HepG2 (cell line): ENCODE measurements around the gene PVALB. TPM values are rescaled to one million over a fixed set of nuclear protein-coding genes. Genes with fewer than 3 reads are reported as not detected.

Experiments used
- ATAC-seq: fragments of 200-7000 bp; cut with Tn5 transposase; 3 replicates; pipeline ENCODE4 v1.9.1; 2020; ENCODE audit warnings: mild to moderate bottlenecking, moderate library complexity
- BruUV-seq: library from RNA; stranded (reverse); fragments of 400-500 nt; replicated peaks from 2 replicates; lab custom pipeline; 2021; lab: Mats Ljungman, UMichigan
- CTCF ChIA-PET: fragments of 300-600 bp; formaldehyde crosslinking; extraction: SDS; loops from one replicate; lab custom pipeline; 2021; ENCODE audit warnings: low total read pairs, inconsistent platforms, low intra/inter-chr PET ratio; lab: Yijun Ruan, JAX
- POLR2A ChIA-PET: fragments of 350-600 bp; sonication (Branson Sonifier 250); formaldehyde crosslinking; loops from one replicate; lab custom pipeline; 2020; ENCODE audit warnings: antibody characterized with exemption, inconsistent platforms; lab: Yijun Ruan, JAX
- DNase-seq: peaks from one replicate; pipeline ENCODE4 v3.0.0-alpha.2; 2015; ENCODE audit warnings: low spot score
- FAIRE-seq: peaks from 3 replicates; lab custom pipeline; 2011; peaks lifted over from hg19 to GRCh38; lab: Jason Lieb, UNC
- H2AFZ ChIP-seq: one replicate; pipeline ENCODE4 v1.6.1; 2011; ENCODE audit warnings: low read length, inconsistent platforms
- H3K27ac ChIP-seq: fragments of 300-600 bp; 3 replicates; pipeline ENCODE4 v1.8.0; 2011; ENCODE audit warnings: mixed run types, mild to moderate bottlenecking, mixed read lengths, low read length, inconsistent platforms; ENCODE audit not compliant: insufficient read depth; ENCODE audit errors: extremely low read length
- H3K27me3 ChIP-seq, 2 experiments: fragments of 200-600 bp in 1 of 2; 2 replicates in 1 of 2; 3 replicates in 1 of 2; pipeline versions ENCODE4 v1.6.0 to v1.8.0; 2011; ENCODE audit warnings: low read length in 2 of 2, mild to moderate bottlenecking in 2 of 2, moderate library complexity in 2 of 2, inconsistent platforms in 1 of 2; ENCODE audit not compliant: insufficient read depth in 2 of 2, control insufficient read depth in 1 of 2
- H3K36me3 ChIP-seq, 2 experiments: fragments of 200-600 bp in 1 of 2; replicated peaks in 1 of 2; 2 replicates in 1 of 2; 3 replicates in 1 of 2; pipeline versions ENCODE4 v1.5.1 to v1.8.0; 2011; ENCODE audit warnings: low read length in 2 of 2, inconsistent platforms in 1 of 2; ENCODE audit not compliant: insufficient read depth in 2 of 2, control insufficient read depth in 1 of 2
- H3K4me1 ChIP-seq: 2 replicates; pipeline ENCODE4 v1.5.1; 2012; ENCODE audit warnings: low read length, inconsistent platforms; ENCODE audit not compliant: insufficient read depth
- H3K4me2 ChIP-seq: 2 replicates; pipeline ENCODE4 v1.6.0; 2011; ENCODE audit warnings: low read depth, low read length, inconsistent platforms
- H3K4me3 ChIP-seq, 3 experiments: fragments of 200-600 bp in 1 of 3; sonication (generic), shearing (Covaris generic) in 1 of 3; replicated peaks in 1 of 3; 2 replicates each; pipeline ENCODE4 v1.5.1; 2011 to 2016; ENCODE audit warnings: low read length in 3 of 3, inconsistent platforms in 2 of 3, low read depth in 2 of 3, mild to moderate bottlenecking in 2 of 3, control low read depth in 1 of 3, mixed read lengths in 1 of 3; ENCODE audit not compliant: insufficient read depth in 1 of 3
- H3K79me2 ChIP-seq: one replicate; pipeline ENCODE4 v1.6.1; 2011; ENCODE audit warnings: low read length, inconsistent platforms; ENCODE audit not compliant: insufficient read depth
- H3K9ac ChIP-seq: 2 replicates; pipeline ENCODE4 v1.6.0; 2011; ENCODE audit warnings: mild to moderate bottlenecking, low read depth, low read length, inconsistent platforms; ENCODE audit not compliant: insufficient read depth
- H3K9me3 ChIP-seq: 2 replicates; pipeline ENCODE4 v1.5.1; 2012; ENCODE audit warnings: mild to moderate bottlenecking, low read length
- H4K20me1 ChIP-seq: 2 replicates; pipeline ENCODE4 v1.6.0; 2011; ENCODE audit warnings: inconsistent platforms, mild to moderate bottlenecking, low read length, moderate library complexity; ENCODE audit not compliant: insufficient read depth
- HOXA7 ChIP-seq: sonication (generic); formaldehyde crosslinking; IDR thresholded peaks from 2 replicates; pipeline ENCODE4 v1.8.1; 2022; ENCODE audit warnings: mild to moderate bottlenecking, missing genetic modification reagents, moderate library complexity
- JUND ChIP-seq: sonication (generic); formaldehyde crosslinking; IDR thresholded peaks from 2 replicates; pipeline ENCODE4 v1.8.0; 2022; ENCODE audit warnings: mild to moderate bottlenecking, missing genetic modification reagents
- MAFG ChIP-seq: sonication (generic); formaldehyde crosslinking; IDR thresholded peaks from 2 replicates; pipeline ENCODE4 v1.5.1; 2020; ENCODE audit warnings: mild to moderate bottlenecking, missing genetic modification reagents
- MLXIP ChIP-seq: sonication (generic); formaldehyde crosslinking; IDR thresholded peaks from 2 replicates; pipeline ENCODE4 v1.9.0; 2021; ENCODE audit warnings: missing genetic modification reagents, borderline replicate concordance
- TCF7L2 ChIP-seq: IDR thresholded peaks from 2 replicates; pipeline ENCODE4 v1.6.1; 2011; ENCODE audit warnings: mild to moderate bottlenecking, low read depth, low read length, moderate library complexity
- ZBTB2 ChIP-seq: sonication (generic); formaldehyde crosslinking; IDR thresholded peaks from 2 replicates; pipeline ENCODE4 v1.8.0; 2022; ENCODE audit warnings: low read depth, missing genetic modification reagents
- ZBTB25 ChIP-seq: IDR thresholded peaks from 2 replicates; pipeline ENCODE4 v1.6.1; 2018; ENCODE audit warnings: missing genetic modification reagents
- ZNF101 ChIP-seq: sonication (generic); formaldehyde crosslinking; IDR thresholded peaks from 2 replicates; pipeline ENCODE4 v1.4.0; 2020; ENCODE audit warnings: mild to moderate bottlenecking, low read depth, missing genetic modification reagents, borderline replicate concordance
- ZNF263 ChIP-seq: sonication (generic); formaldehyde crosslinking; IDR thresholded peaks from 2 replicates; pipeline ENCODE4 v1.4.0; 2020; ENCODE audit warnings: missing genetic modification reagents
- ZNF432 ChIP-seq: sonication (generic); formaldehyde crosslinking; IDR thresholded peaks from 2 replicates; pipeline ENCODE4 v1.5.0; 2020; ENCODE audit warnings: missing genetic modification reagents, mild to moderate bottlenecking, borderline replicate concordance
- ZNF549 ChIP-seq: sonication (generic); formaldehyde crosslinking; IDR thresholded peaks from 2 replicates; pipeline ENCODE4 v1.5.0; 2020; ENCODE audit warnings: missing genetic modification reagents
- ZNF646 ChIP-seq: sonication (generic); formaldehyde crosslinking; IDR thresholded peaks from 2 replicates; pipeline ENCODE4 v1.9.0; 2021; ENCODE audit warnings: mild to moderate bottlenecking, missing genetic modification reagents
- WGBS: methylation state at CpG from one replicate; pipeline ENCODE4 v1.1.6; 2017; ENCODE audit warnings: low lambda C conversion rate; 5-methylcytosine and 5-hydroxymethylcytosine counted together
- in situ Hi-C: cut with HindIII; loops from 2 replicates; pipeline ENCODE4 v1.10.0; 2017; ENCODE audit warnings: low pct_unique_long_range_greater_than_20kb; ENCODE audit not compliant: extremely low pct_ligation_motif_present
- intact Hi-C: fragments of 100-400 bp; cut with micrococcal nuclease; formaldehyde crosslinking; loops from one replicate; pipeline ENCODE4 v1.10.0; 2022; ENCODE audit not compliant: unreplicated experiment
- polyA plus RNA-seq, 8 experiments: library from polyadenylated mRNA; depleted of rRNA in 3 of 8; stranded (reverse) in 7 of 8; unstranded in 1 of 8; fragments of >200 nt; fragmentation: Illumina TruSeq in 4 of 8; extraction: Trizol in 4 of 8; gene quantifications; 2 replicates each; pipeline versions ENCODE4 v1.2.1 to v1.2.3, GENCODE V29; 2011 to 2016; ENCODE audit warnings: low read depth in 4 of 8, missing spikeins in 1 of 8, mixed read lengths in 1 of 8; ENCODE audit not compliant: insufficient read depth in 1 of 8
- total RNA-seq, 5 experiments: library from RNA; depleted of rRNA; stranded (reverse); fragments of >200 nt; fragmentation: Illumina TruSeq; extraction: Trizol; gene quantifications; 2 replicates each; pipeline ENCODE4 v1.2.3, GENCODE V29; 2016; ENCODE audit warnings: low read depth in 1 of 5

PVALB gene
- total and polyA plus RNA-seq, 2 of the 13 experiments (the other 11 are each of a cell fraction or from before 2014, with no cell fraction given), result not detected

DNA sequence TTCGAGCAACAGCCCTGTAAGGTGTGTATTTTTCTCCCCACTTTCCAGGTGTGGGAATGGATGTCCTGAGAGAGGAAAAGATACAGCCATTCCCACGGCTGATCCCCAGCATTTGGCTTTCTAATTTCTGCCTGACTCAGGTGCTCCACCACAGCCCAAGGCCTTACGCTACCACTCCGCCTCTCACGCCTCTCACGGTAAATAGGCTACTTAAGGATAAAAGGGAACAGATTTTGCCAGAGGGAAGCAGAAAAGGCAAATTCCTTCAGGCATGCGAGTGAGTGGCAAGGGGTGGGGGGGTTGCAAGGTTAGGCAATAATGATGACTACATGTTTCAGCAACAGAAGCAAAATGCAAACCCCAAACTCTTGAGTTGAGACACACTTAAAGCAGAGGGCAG lies 9.2 kb downstream of the PVALB start (continued):
- TF ChIP-seq ZNF646 (CRISPR knock-in tag) (no peak), ZNF432 (CRISPR knock-in tag) (no peak)

GRCh38 chr22:36806835-36807234 lies 10.0 kb downstream of the PVALB start:
- H3K4me3 ChIP-seq, result no peak overlapping the region
- no peaks in the 10 kb centered on the region for H4K20me1 ChIP-seq
- no peaks in the 10 kb centered on the region for H3K79me2 ChIP-seq
- 10% methylated on average over 6 of the region's 6 CpGs for WGBS
- intact Hi-C loops (no loop called here), in situ Hi-C loops (no loop called here)
- H3K4me1 ChIP-seq, result no peaks in the 10 kb centered on the region
- FAIRE-seq (no peak), ATAC-seq (no peak), DNase-seq (no peak)
- H3K27ac ChIP-seq, result no peak overlapping the region
- POLR2A ChIA-PET, result no interaction called here
- H3K9ac ChIP-seq, result no peak overlapping the region
- no peak overlapping the region for H3K4me2 ChIP-seq
- CTCF ChIA-PET, result no interaction called here
- no peak overlapping the region for H2AFZ ChIP-seq
- peaks cover 0 to 32% of the 10 kb centered on the region in 2 experiments; a peak in 2 of 5 replicates for H3K27me3 ChIP-seq
- no peaks in the 10 kb centered on the region for H3K36me3 ChIP-seq
- H3K9me3 ChIP-seq, result no peaks in the 10 kb centered on the region
- BruUV-seq, result no TSS peak
- no peak for TF ChIP-seq HOXA7 (CRISPR knock-in tag)
- TF ChIP-seq MLXIP (CRISPR knock-in tag), result no peak
- no peak for TF ChIP-seq ZNF549
- TF ChIP-seq ZBTB2 (CRISPR knock-in tag), result no peak
- no peak for TF ChIP-seq ZNF101 (CRISPR knock-in tag)
- TF ChIP-seq ZNF263 (CRISPR knock-in tag), result no peak
- TF ChIP-seq TCF7L2, result no peak
- TF ChIP-seq ZBTB25 (CRISPR knock-in tag), result no peak
- no peak for TF ChIP-seq JUND (CRISPR knock-in tag)
- TF ChIP-seq MAFG, result no peak
